HG03520 (cell line): ENCODE data around the gene LAMB3.
"Not testable (repeated sequence)": the region's sequence is repeated elsewhere in the genome, so short reads cannot be mapped to it uniquely, and the experiment has no call there.

Source experiments
- ATAC-seq: cut with Tn5 transposase; IDR thresholded peaks from one replicate; pipeline ENCODE4 v1.9.1; 2021; ENCODE audit warnings: mild to moderate bottlenecking, moderate library complexity; ENCODE audit not compliant: unreplicated experiment

Gene LAMB3

GRCh38 chr1:209652121-209652735, at the start of gene LAMB3:
TSS of gene LAMB3 (minus strand) at chr1:209652425. CDS start at chr1:209650944, 1,481 bp downstream.
- ATAC-seq: no peak

- not testable (repeated sequence) for ATAC-seq
Measured at GRCh38 chr1:209700686-209701085, 48.5 kb upstream of the LAMB3 start.

- ATAC-seq: no peak
Measured at GRCh38 chr1:209697126-209697525, 44.9 kb upstream of the LAMB3 start.

GRCh38 chr1:209696673-209697072, 44.4 kb upstream of the LAMB3 start:
- ATAC-seq: no peak

- ATAC-seq: no peak
Measured at GRCh38 chr1:209692745-209693504, 40.7 kb upstream of the LAMB3 start.

GRCh38 chr1:209692296-209692695, 40.1 kb upstream of the LAMB3 start:
- ATAC-seq: no peak

GRCh38 chr1:209691237-209691636, 39.0 kb upstream of the LAMB3 start:
- no peak for ATAC-seq

- no peak for ATAC-seq
Measured at GRCh38 chr1:209689477-209689876, 37.3 kb upstream of the LAMB3 start.

GRCh38 chr1:209688746-209689234, 36.6 kb upstream of the LAMB3 start:
- no peak for ATAC-seq

- no peak for ATAC-seq
Measured at GRCh38 chr1:209686322-209686721, 34.1 kb upstream of the LAMB3 start.

- ATAC-seq: no peak
Measured at GRCh38 chr1:209685821-209686220, 33.6 kb upstream of the LAMB3 start.

- ATAC-seq: no peak
Measured at GRCh38 chr1:209678981-209679539, 26.8 kb upstream of the LAMB3 start.

GRCh38 chr1:209675565-209676154, 23.4 kb upstream of the LAMB3 start:
- no peak for ATAC-seq

- no peak for ATAC-seq
Measured at GRCh38 chr1:209674957-209675564, 22.8 kb upstream of the LAMB3 start, which contains the start of gene G0S2. TSS of gene G0S2 (plus strand) at chr1:209675412. CDS start at chr1:209675685, 273 bp downstream.

GRCh38 chr1:209673631-209674417, 21.6 kb upstream of the LAMB3 start:
- ATAC-seq: no peak

GRCh38 chr1:209672705-209673630, 20.7 kb upstream of the LAMB3 start:
- ATAC-seq: peak; percentile 86

- ATAC-seq: no peak
Measured at GRCh38 chr1:209670441-209671082, 18.3 kb upstream of the LAMB3 start.

- ATAC-seq: no peak
Measured at GRCh38 chr1:209667708-209668107, 15.5 kb upstream of the LAMB3 start.

GRCh38 chr1:209667103-209667502, 14.9 kb upstream of the LAMB3 start:
- ATAC-seq: no peak
